ENCODE results near the gene GPC6. TPM values are rescaled to one million over a fixed set of nuclear protein-coding genes. Genes with fewer than 3 reads are reported as not detected.

The GPC6 gene
- total and polyA plus RNA-seq, 9 of the 15 experiments (the other 6 are each of a cell fraction or from before 2014, with no cell fraction given), result under 0.01 to 0.20 (median 0.01) TPM; not detected in 4

GRCh38 chr13:93976528-93976927 lies 749.9 kb downstream of the GPC6 start:
- ChIA-PET POLR2A (no interaction called here), CTCF (ENCODE audit: low intra/inter-chr PET ratio) (no interaction called here)
- Histone ChIP-seq H3K36me3 (ENCODE audit: control insufficient read depth, insufficient read depth, low read length) (no peaks in the 10 kb centered on the region), H3K9me3 (replicated peaks; ENCODE audit: control insufficient read depth, insufficient read depth, low read depth, low read length) (no peaks in the 10 kb centered on the region), H3K27me3 (ENCODE audit: control insufficient read depth in 2 of 2, insufficient read depth in 2 of 2, low read length in 2 of 2) (no peaks in the 10 kb centered on the region), H2AFZ (ENCODE audit: low read depth, low read length) (no peak overlapping the region), H3K9me1 (ENCODE audit: control insufficient read depth, insufficient read depth, low read length) (no peaks in the 10 kb centered on the region), H3K4me1 (replicated peaks in 1 of 2; ENCODE audit: control insufficient read depth in 2 of 2, insufficient read depth in 2 of 2, low read length in 2 of 2) (no peaks in the 10 kb centered on the region), H4K20me1 (replicated peaks; ENCODE audit: control insufficient read depth, insufficient read depth, low read length) (no peaks in the 10 kb centered on the region), H3K4me3 (no peak overlapping the region), H3K9ac (ENCODE audit: insufficient read depth in 1 of 2, low read depth in 2 of 2, low read length in 2 of 2) (no peak overlapping the region), H3K4me2 (ENCODE audit: insufficient read depth, low read length) (no peak overlapping the region), H3K79me2 (ENCODE audit: control insufficient read depth, insufficient read depth, low read length) (no peaks in the 10 kb centered on the region), H3K27ac (ENCODE audit: extremely low read depth, low read depth, low read length) (no peak overlapping the region)
- BruUV-seq (replicated peaks), result no TSS peak
- no peak for FAIRE-seq
- intact Hi-C loops (cut with micrococcal nuclease), result no loop called here
- no peak for ATAC-seq
- 0% methylated on average over 5 of the region's 5 CpGs for WGBS (ENCODE audit: insufficient coverage, low coverage, missing lambda C conversion rate)
- in situ Hi-C loops (cut with MboI), result no loop called here
- no peak for DNase-seq (ENCODE audit: extremely low read depth in 1 of 4, low spot score in 3 of 4)
- no peak for TF ChIP-seq HLTF (IDR thresholded peaks at IDR 0.05)
- TF ChIP-seq, protein P1, sequence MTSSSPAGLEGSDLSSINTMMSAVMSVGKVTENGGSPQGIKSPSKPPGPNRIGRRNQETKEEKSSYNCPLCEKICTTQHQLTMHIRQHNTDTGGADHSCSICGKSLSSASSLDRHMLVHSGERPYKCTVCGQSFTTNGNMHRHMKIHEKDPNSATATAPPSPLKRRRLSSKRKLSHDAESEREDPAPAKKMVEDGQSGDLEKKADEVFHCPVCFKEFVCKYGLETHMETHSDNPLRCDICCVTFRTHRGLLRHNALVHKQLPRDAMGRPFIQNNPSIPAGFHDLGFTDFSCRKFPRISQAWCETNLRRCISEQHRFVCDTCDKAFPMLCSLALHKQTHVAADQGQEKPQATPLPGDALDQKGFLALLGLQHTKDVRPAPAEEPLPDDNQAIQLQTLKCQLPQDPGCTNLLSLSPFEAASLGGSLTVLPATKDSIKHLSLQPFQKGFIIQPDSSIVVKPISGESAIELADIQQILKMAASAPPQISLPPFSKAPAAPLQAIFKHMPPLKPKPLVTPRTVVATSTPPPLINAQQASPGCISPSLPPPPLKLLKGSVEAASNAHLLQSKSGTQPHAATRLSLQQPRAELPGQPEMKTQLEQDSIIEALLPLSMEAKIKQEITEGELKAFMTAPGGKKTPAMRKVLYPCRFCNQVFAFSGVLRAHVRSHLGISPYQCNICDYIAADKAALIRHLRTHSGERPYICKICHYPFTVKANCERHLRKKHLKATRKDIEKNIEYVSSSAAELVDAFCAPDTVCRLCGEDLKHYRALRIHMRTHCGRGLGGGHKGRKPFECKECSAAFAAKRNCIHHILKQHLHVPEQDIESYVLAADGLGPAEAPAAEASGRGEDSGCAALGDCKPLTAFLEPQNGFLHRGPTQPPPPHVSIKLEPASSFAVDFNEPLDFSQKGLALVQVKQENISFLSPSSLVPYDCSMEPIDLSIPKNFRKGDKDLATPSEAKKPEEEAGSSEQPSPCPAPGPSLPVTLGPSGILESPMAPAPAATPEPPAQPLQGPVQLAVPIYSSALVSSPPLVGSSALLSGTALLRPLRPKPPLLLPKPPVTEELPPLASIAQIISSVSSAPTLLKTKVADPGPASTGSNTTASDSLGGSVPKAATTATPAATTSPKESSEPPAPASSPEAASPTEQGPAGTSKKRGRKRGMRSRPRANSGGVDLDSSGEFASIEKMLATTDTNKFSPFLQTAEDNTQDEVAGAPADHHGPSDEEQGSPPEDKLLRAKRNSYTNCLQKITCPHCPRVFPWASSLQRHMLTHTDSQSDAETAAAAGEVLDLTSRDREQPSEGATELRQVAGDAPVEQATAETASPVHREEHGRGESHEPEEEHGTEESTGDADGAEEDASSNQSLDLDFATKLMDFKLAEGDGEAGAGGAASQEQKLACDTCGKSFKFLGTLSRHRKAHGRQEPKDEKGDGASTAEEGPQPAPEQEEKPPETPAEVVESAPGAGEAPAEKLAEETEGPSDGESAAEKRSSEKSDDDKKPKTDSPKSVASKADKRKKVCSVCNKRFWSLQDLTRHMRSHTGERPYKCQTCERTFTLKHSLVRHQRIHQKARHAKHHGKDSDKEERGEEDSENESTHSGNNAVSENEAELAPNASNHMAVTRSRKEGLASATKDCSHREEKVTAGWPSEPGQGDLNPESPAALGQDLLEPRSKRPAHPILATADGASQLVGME (CRISPR knock-in tag; IDR thresholded peaks at IDR 0.05), result no peak
- TF ChIP-seq, protein P2, sequence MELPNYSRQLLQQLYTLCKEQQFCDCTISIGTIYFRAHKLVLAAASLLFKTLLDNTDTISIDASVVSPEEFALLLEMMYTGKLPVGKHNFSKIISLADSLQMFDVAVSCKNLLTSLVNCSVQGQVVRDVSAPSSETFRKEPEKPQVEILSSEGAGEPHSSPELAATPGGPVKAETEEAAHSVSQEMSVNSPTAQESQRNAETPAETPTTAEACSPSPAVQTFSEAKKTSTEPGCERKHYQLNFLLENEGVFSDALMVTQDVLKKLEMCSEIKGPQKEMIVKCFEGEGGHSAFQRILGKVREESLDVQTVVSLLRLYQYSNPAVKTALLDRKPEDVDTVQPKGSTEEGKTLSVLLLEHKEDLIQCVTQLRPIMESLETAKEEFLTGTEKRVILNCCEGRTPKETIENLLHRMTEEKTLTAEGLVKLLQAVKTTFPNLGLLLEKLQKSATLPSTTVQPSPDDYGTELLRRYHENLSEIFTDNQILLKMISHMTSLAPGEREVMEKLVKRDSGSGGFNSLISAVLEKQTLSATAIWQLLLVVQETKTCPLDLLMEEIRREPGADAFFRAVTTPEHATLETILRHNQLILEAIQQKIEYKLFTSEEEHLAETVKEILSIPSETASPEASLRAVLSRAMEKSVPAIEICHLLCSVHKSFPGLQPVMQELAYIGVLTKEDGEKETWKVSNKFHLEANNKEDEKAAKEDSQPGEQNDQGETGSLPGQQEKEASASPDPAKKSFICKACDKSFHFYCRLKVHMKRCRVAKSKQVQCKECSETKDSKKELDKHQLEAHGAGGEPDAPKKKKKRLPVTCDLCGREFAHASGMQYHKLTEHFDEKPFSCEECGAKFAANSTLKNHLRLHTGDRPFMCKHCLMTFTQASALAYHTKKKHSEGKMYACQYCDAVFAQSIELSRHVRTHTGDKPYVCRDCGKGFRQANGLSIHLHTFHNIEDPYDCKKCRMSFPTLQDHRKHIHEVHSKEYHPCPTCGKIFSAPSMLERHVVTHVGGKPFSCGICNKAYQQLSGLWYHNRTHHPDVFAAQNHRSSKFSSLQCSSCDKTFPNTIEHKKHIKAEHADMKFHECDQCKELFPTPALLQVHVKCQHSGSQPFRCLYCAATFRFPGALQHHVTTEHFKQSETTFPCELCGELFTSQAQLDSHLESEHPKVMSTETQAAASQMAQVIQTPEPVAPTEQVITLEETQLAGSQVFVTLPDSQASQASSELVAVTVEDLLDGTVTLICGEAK (IDR thresholded peaks at IDR 0.05), result no peak
- TF ChIP-seq, protein P2 (CRISPR knock-in tag; IDR thresholded peaks at IDR 0.05), result no peak
- TF ChIP-seq HSF4 (CRISPR knock-in tag; IDR thresholded peaks at IDR 0.05; ENCODE audit: borderline replicate concordance), result no peak
- no peak for TF ChIP-seq ARHGAP35 (IDR thresholded peaks at IDR 0.05; ENCODE audit: partially characterized antibody)
- no peak for TF ChIP-seq ZNF23 (CRISPR knock-in tag; IDR thresholded peaks at IDR 0.05)
- no peak for TF ChIP-seq PREB (CRISPR knock-in tag; IDR thresholded peaks at IDR 0.05)
